GM12864 (cell line): ENCODE measurements around the gene PRDM2.

Experiments used
- DNase-seq: peaks from one replicate; pipeline ENCODE4 v3.0.0-alpha.2; 2011; ENCODE audit warnings: low read depth
- H3K4me3 ChIP-seq: 2 replicates; pipeline ENCODE4 v1.5.1; 2011; ENCODE audit warnings: mild to moderate bottlenecking, low read depth, low read length, control low read depth
- CTCF ChIP-seq: IDR thresholded peaks from 2 replicates; pipeline ENCODE4 v1.5.1; 2011; ENCODE audit warnings: low read depth, mild to moderate bottlenecking, moderate library complexity, low read length, control low read depth, inconsistent platforms; ENCODE audit errors: missing control alignments

Gene PRDM2

GRCh38 chr1:13732971-13733667 is 33.1 kb downstream of the PRDM2 start:
- no peak for DNase-seq
- TF ChIP-seq CTCF: no peak

GRCh38 chr1:13733711-13734110 is 33.7 kb downstream of the PRDM2 start:
- no peak overlapping the region for H3K4me3 ChIP-seq
- DNase-seq: no peak
- no peak for TF ChIP-seq CTCF

More at GRCh38 chr1:13732971-13733667, 33.1 kb downstream of the PRDM2 start:
- no peak overlapping the region for H3K4me3 ChIP-seq

- no peak overlapping the region for H3K4me3 ChIP-seq
- DNase-seq: no peak
Measured at GRCh38 chr1:13735168-13735930, 35.4 kb downstream of the PRDM2 start.

GRCh38 chr1:13737398-13737797 is 37.4 kb downstream of the PRDM2 start:
- TF ChIP-seq CTCF: no peak
- H3K4me3 ChIP-seq: no peak overlapping the region
- no peak for DNase-seq

More at GRCh38 chr1:13735168-13735930, 35.4 kb downstream of the PRDM2 start:
- no peak for TF ChIP-seq CTCF

GRCh38 chr1:13746342-13746741 is 46.4 kb downstream of the PRDM2 start:
- no peak overlapping the region for H3K4me3 ChIP-seq
- TF ChIP-seq CTCF: no peak
- no peak for DNase-seq

- TF ChIP-seq CTCF: no peak
- DNase-seq: peak; percentile 84
- peak overlapping the region; percentile 67 for H3K4me3 ChIP-seq
Measured at GRCh38 chr1:13748610-13749505, 48.9 kb downstream of the PRDM2 start.
